Panc1 (cell line): ENCODE data around the gene STMND1. TPM values are rescaled to one million over a fixed set of nuclear protein-coding genes. Genes with fewer than 3 reads are reported as not detected.

Experiments used
- ATAC-seq: fragments of 200-7000 bp; cut with Tn5 transposase; 2 replicates; pipeline ENCODE4 v1.9.1; 2020; ENCODE audit warnings: mild to moderate bottlenecking, moderate library complexity
- BruUV-seq: library from RNA; stranded (reverse); fragments of 400-500 nt; replicated peaks from 2 replicates; lab custom pipeline; 2021; lab: Mats Ljungman, UMichigan
- CTCF ChIA-PET: fragments of 300-600 bp; sonication (Branson Sonifier 250); formaldehyde crosslinking; loops from one replicate; lab custom pipeline; 2022; ENCODE audit warnings: antibody characterized with exemption; lab: Charles Lee
- POLR2A ChIA-PET: fragments of 300-600 bp; sonication (Branson Sonifier 250); formaldehyde crosslinking; loops from one replicate; lab custom pipeline; 2022; ENCODE audit warnings: antibody characterized with exemption; lab: Charles Lee
- DNase-seq: peaks from one replicate; pipeline ENCODE4 v3.0.0-alpha.2; 2010; ENCODE audit warnings: low read depth, low spot score
- H3K27ac ChIP-seq: 2 replicates; pipeline ENCODE4 v1.5.1; 2011; ENCODE audit warnings: mild to moderate bottlenecking, low read length, inconsistent platforms
- H3K27me3 ChIP-seq: fragments of 200-500 bp; sonication (Bioruptor generic); 2 replicates; pipeline ENCODE4 v1.6.0; 2014; ENCODE audit warnings: low read length, inconsistent platforms; ENCODE audit not compliant: control insufficient read depth, insufficient read depth
- H3K36me3 ChIP-seq: fragments of 200-500 bp; sonication (Bioruptor generic); 2 replicates; pipeline ENCODE4 v1.5.1; 2014; ENCODE audit warnings: inconsistent platforms, mild to moderate bottlenecking, low read length, moderate library complexity; ENCODE audit not compliant: control insufficient read depth, insufficient read depth
- H3K4me1 ChIP-seq: 2 replicates; pipeline ENCODE4 v1.5.1; 2011; ENCODE audit warnings: inconsistent platforms, mild to moderate bottlenecking, low read length, moderate library complexity; ENCODE audit not compliant: control insufficient read depth, insufficient read depth
- H3K4me3 ChIP-seq, 2 experiments: 2 replicates each; pipeline ENCODE4 v1.5.1; 2011 to 2012; ENCODE audit warnings: low read depth in 2 of 2, low read length in 2 of 2, mild to moderate bottlenecking in 2 of 2, inconsistent platforms in 1 of 2, moderate library complexity in 1 of 2
- H3K9me3 ChIP-seq: fragments of 200-500 bp; sonication (Bioruptor generic); 2 replicates; pipeline ENCODE4 v1.5.1; 2014; ENCODE audit warnings: low read depth, mild to moderate bottlenecking, inconsistent platforms, low read length, moderate library complexity; ENCODE audit not compliant: control insufficient read depth, insufficient read depth
- CTCF ChIP-seq: fragments of 450-650 bp; IDR thresholded peaks from 2 replicates; pipeline ENCODE4 v1.5.1; 2017; ENCODE audit warnings: mild to moderate bottlenecking
- POLR2AphosphoS5 ChIP-seq: IDR thresholded peaks from 2 replicates; pipeline ENCODE4 v1.6.1; 2012; ENCODE audit warnings: mild to moderate bottlenecking, low read depth, low read length, moderate library complexity
- REST ChIP-seq, 2 experiments: IDR thresholded peaks; 2 replicates each; pipeline ENCODE4 v1.6.1; 2011 to 2012; ENCODE audit warnings: low read depth in 2 of 2, control low read depth in 1 of 2, low read length in 1 of 2, mild to moderate bottlenecking in 1 of 2, moderate library complexity in 1 of 2; ENCODE audit not compliant: insufficient read depth in 1 of 2
- SIN3A ChIP-seq: IDR thresholded peaks from 2 replicates; pipeline ENCODE4 v1.6.1; 2012; ENCODE audit warnings: low read depth, mild to moderate bottlenecking, low read length, moderate library complexity, borderline replicate concordance; ENCODE audit not compliant: insufficient read depth
- in situ Hi-C: cut with HindIII; loops from 2 replicates; pipeline ENCODE4 v1.10.0; 2016; ENCODE audit warnings: low sequenced_read_pairs, low pct_unique_long_range_greater_than_20kb
- intact Hi-C: fragments of 100-400 bp; cut with micrococcal nuclease; formaldehyde crosslinking; loops from one replicate; pipeline ENCODE4 v1.10.0; 2022; ENCODE audit not compliant: unreplicated experiment
- total RNA-seq: library from RNA; stranded (reverse); gene quantifications from one replicate; pipeline ENCODE4 v1.2.1, GENCODE V29; 2021; ENCODE audit not compliant: unreplicated experiment

The STMND1 gene
- total RNA-seq, 1 experiment from 2014 or later: not detected

- ChIA-PET POLR2A (no interaction called here), CTCF (interaction anchor here (0.6 to 1.1 kb wide), 2 partner anchors 13 to 277 kb away, joined by 3 to 4 read pairs; no protein-coding TSS in a partner anchor)
- no peaks in the 10 kb centered on the region for H3K36me3 ChIP-seq
- no TSS peak for BruUV-seq
- no peak for ATAC-seq
- H3K4me3 ChIP-seq: no peak overlapping the region
- intact Hi-C loops: no loop called here
- no peaks in the 10 kb centered on the region; the same call in 1 of the 2 replicates for H3K4me1 ChIP-seq
- in situ Hi-C loops: no loop called here
- H3K27me3 ChIP-seq: peaks cover 28% of the 10 kb centered on the region
- no peaks in the 10 kb centered on the region for H3K9me3 ChIP-seq
- no peak overlapping the region for H3K27ac ChIP-seq
- TF ChIP-seq REST (IDR thresholded peaks at IDR 0.05; ENCODE audit: insufficient read depth in 1 of 2, low read depth in 2 of 2, low read length in 1 of 2) (no peak), POLR2AphosphoS5 (no peak), CTCF (no peak)
- no peak for DNase-seq
Measured at GRCh38 chr6:17099401-17100059, 2.3 kb upstream of the STMND1 start.

GRCh38 chr6:17100806-17101205 is 1.0 kb upstream of the STMND1 start:
- in situ Hi-C loops: no loop called here
- intact Hi-C loops: no loop called here
- Histone ChIP-seq H3K27ac (no peak overlapping the region), H3K4me3 (no peak overlapping the region), H3K9me3 (no peaks in the 10 kb centered on the region), H3K36me3 (no peaks in the 10 kb centered on the region), H3K4me1 (no peaks in the 10 kb centered on the region; the same call in 1 of the 2 replicates), H3K27me3 (peaks cover 30% of the 10 kb centered on the region)
- ChIA-PET CTCF (no interaction called here), POLR2A (no interaction called here)
- ATAC-seq: no peak
- BruUV-seq: no TSS peak
- TF ChIP-seq REST (IDR thresholded peaks at IDR 0.05; ENCODE audit: insufficient read depth in 1 of 2, low read depth in 2 of 2, low read length in 1 of 2): no peak
- no peak for TF ChIP-seq SIN3A
- TF ChIP-seq POLR2AphosphoS5: no peak
- no peak for TF ChIP-seq CTCF
- DNase-seq: no peak
